Endodermal cell (in vitro differentiated cells): ENCODE results near the gene RBMS3. TPM values are rescaled to one million over a fixed set of nuclear protein-coding genes. Genes with fewer than 3 reads are reported as not detected.

Source experiments
- DNase-seq: peaks from one replicate; pipeline ENCODE4 v3.0.0-alpha.2; 2017
- H3K27ac ChIP-seq: 2 replicates; pipeline ENCODE4 v1.5.1; 2013; ENCODE audit warnings: mild to moderate bottlenecking, low read depth, low read length, moderate library complexity
- H3K27me3 ChIP-seq: 2 replicates; pipeline ENCODE4 v1.6.1; 2013; ENCODE audit warnings: mild to moderate bottlenecking, low read length, moderate library complexity; ENCODE audit not compliant: insufficient read depth, control insufficient read depth, poor library complexity, severe bottlenecking
- H3K36me3 ChIP-seq: 2 replicates; pipeline ENCODE4 v1.7.0; 2013; ENCODE audit warnings: mild to moderate bottlenecking, low read length, moderate library complexity; ENCODE audit not compliant: control insufficient read depth, insufficient read depth
- H3K4me1 ChIP-seq: one replicate; pipeline ENCODE4 v1.7.0; 2013; ENCODE audit warnings: low read length; ENCODE audit not compliant: control insufficient read depth, insufficient read depth
- H3K4me3 ChIP-seq: 2 replicates; pipeline ENCODE4 v1.5.1; 2013; ENCODE audit warnings: mild to moderate bottlenecking, low read length, moderate library complexity
- H3K9ac ChIP-seq: 2 replicates; pipeline ENCODE4 v1.6.1; 2013; ENCODE audit warnings: mild to moderate bottlenecking, low read length, moderate library complexity; ENCODE audit not compliant: poor library complexity, severe bottlenecking; ENCODE audit errors: extremely low read depth
- H3K9me3 ChIP-seq: 2 replicates; pipeline ENCODE4 v1.6.1; 2013; ENCODE audit warnings: mild to moderate bottlenecking, low read length, moderate library complexity; ENCODE audit not compliant: control insufficient read depth
- H3K27ac Mint-ChIP-seq: 2 replicates; pipeline ENCODE4 v1.8.0; 2020; ENCODE audit warnings: mixed read lengths
- H3K27me3 Mint-ChIP-seq: 2 replicates; pipeline ENCODE4 v1.8.0; 2021; ENCODE audit warnings: mild to moderate bottlenecking, mixed read lengths; ENCODE audit not compliant: insufficient read depth
- H3K36me3 Mint-ChIP-seq: 2 replicates; pipeline ENCODE4 v1.8.0; 2020; ENCODE audit warnings: low read depth, mixed read lengths
- H3K4me1 Mint-ChIP-seq: 2 replicates; pipeline ENCODE4 v1.8.0; 2020; ENCODE audit warnings: mixed read lengths
- H3K4me3 Mint-ChIP-seq: 2 replicates; pipeline ENCODE4 v1.8.0; 2020; ENCODE audit warnings: mild to moderate bottlenecking, moderate library complexity, mixed read lengths
- H3K9me3 Mint-ChIP-seq: 2 replicates; pipeline ENCODE4 v1.8.0; 2020; ENCODE audit warnings: mild to moderate bottlenecking, mixed read lengths
- CTCF ChIP-seq: fragments of 200-600 bp; sonication (generic); conservative IDR thresholded peaks from 2 replicates; pipeline ENCODE4 v1.5.0; 2021; ENCODE audit warnings: antibody characterized with exemption, mild to moderate bottlenecking
- WGBS, 2 experiments: methylation state at CpG; one replicate each; pipeline versions ENCODE4 v1.1.5 to v1.1.7; 2013; ENCODE audit warnings: missing lambda C conversion rate in 2 of 2, mixed read lengths in 1 of 2; ENCODE audit not compliant: insufficient coverage in 1 of 2, insufficient read length in 1 of 2; 5-methylcytosine and 5-hydroxymethylcytosine counted together
- total RNA-seq, 2 donors: library from RNA; stranded (reverse); fragmentation: NEBNext Ultra II Directional in 1 of 2; extraction: Animal tissue kit (Norgen Biotek cat#: 25700) in 1 of 2; gene quantifications; 2 replicates in 1 of 2; 3 replicates in 1 of 2; pipeline ENCODE4 v1.2.1, GENCODE V29; 2021

RBMS3 gene
- total RNA-seq, 2 donors from 2014 or later, result 2.0 to 7.3 TPM

GRCh38 chr3:29576675-29577074, 295.8 kb downstream of the RBMS3 start:
- no peak overlapping the region for H3K4me3 Mint-ChIP-seq
- no peaks in the 10 kb centered on the region for H3K36me3 ChIP-seq
- no peaks in the 10 kb centered on the region for H3K36me3 Mint-ChIP-seq
- H3K9me3 ChIP-seq, result no peaks in the 10 kb centered on the region
- no peaks in the 10 kb centered on the region for H3K4me1 Mint-ChIP-seq
- no peaks in the 10 kb centered on the region for H3K9me3 Mint-ChIP-seq
- TF ChIP-seq CTCF, result no peak
- H3K27me3 ChIP-seq, result no peaks in the 10 kb centered on the region
- DNase-seq, result no peak
- no peak overlapping the region for H3K27ac ChIP-seq
- H3K4me1 ChIP-seq, result no peaks in the 10 kb centered on the region
- H3K9ac ChIP-seq, result no peak overlapping the region
- H3K27ac Mint-ChIP-seq, result no peak overlapping the region
- no peak overlapping the region for H3K4me3 ChIP-seq
- no peaks in the 10 kb centered on the region for H3K27me3 Mint-ChIP-seq

- Histone ChIP-seq H3K4me1 (no peaks in the 10 kb centered on the region), H3K9me3 (no peaks in the 10 kb centered on the region), H3K36me3 (no peaks in the 10 kb centered on the region), H3K27ac (no peak overlapping the region), H3K27me3 (no peaks in the 10 kb centered on the region), H3K4me3 (no peak overlapping the region), H3K9ac (no peak overlapping the region)
- Mint-ChIP-seq H3K27me3 (no peaks in the 10 kb centered on the region), H3K27ac (no peak overlapping the region), H3K4me1 (no peaks in the 10 kb centered on the region), H3K4me3 (no peak overlapping the region), H3K36me3 (no peaks in the 10 kb centered on the region), H3K9me3 (no peaks in the 10 kb centered on the region)
- TF ChIP-seq CTCF, result no peak
- DNase-seq, result no peak
- 93 to 100% methylated on average over 2 of the region's 2 CpGs for WGBS, 2 experiments
Measured at GRCh38 chr3:29577250-29577649, 296.4 kb downstream of the RBMS3 start.

GRCh38 chr3:29581311-29581710, 300.4 kb downstream of the RBMS3 start:
- no peak for TF ChIP-seq CTCF
- H3K36me3 Mint-ChIP-seq, result no peaks in the 10 kb centered on the region
- H3K27ac Mint-ChIP-seq, result no peak overlapping the region
- Histone ChIP-seq H3K9me3 (no peaks in the 10 kb centered on the region), H3K4me3 (no peak overlapping the region), H3K9ac (no peak overlapping the region), H3K27me3 (no peaks in the 10 kb centered on the region), H3K36me3 (no peaks in the 10 kb centered on the region), H3K27ac (no peak overlapping the region), H3K4me1 (no peaks in the 10 kb centered on the region)
- no peak for DNase-seq
- H3K27me3 Mint-ChIP-seq, result no peaks in the 10 kb centered on the region
- peaks cover under 1% of the 10 kb centered on the region for H3K4me1 Mint-ChIP-seq
- WGBS, 2 experiments, result 94 to 100% methylated on average over 1 of the region's 1 CpG
- no peak overlapping the region for H3K4me3 Mint-ChIP-seq
- H3K9me3 Mint-ChIP-seq, result no peaks in the 10 kb centered on the region
